Neuron (in vitro differentiated cells): ENCODE measurements around the gene MPRIP.

ENCODE experiments used
- H2AFZ ChIP-seq: one replicate; pipeline ENCODE4 v1.6.1; 2013; ENCODE audit warnings: low read depth, mild to moderate bottlenecking, inconsistent platforms, low read length, moderate library complexity
- H3K27me3 ChIP-seq: one replicate; pipeline ENCODE4 v1.6.1; 2013; ENCODE audit warnings: low read length; ENCODE audit not compliant: insufficient read depth
- H3K36me3 ChIP-seq: one replicate; pipeline ENCODE4 v1.6.1; 2013; ENCODE audit warnings: low read length; ENCODE audit not compliant: insufficient read depth
- H3K4me1 ChIP-seq: one replicate; pipeline ENCODE4 v1.6.1; 2013; ENCODE audit warnings: low read length; ENCODE audit not compliant: insufficient read depth
- H3K4me3 ChIP-seq: 2 replicates; pipeline ENCODE4 v1.5.1; 2013; ENCODE audit warnings: mild to moderate bottlenecking, low read length, moderate library complexity
- H3K9me3 ChIP-seq: one replicate; pipeline ENCODE4 v1.6.1; 2013; ENCODE audit warnings: low read length

MPRIP gene

GRCh38 chr17:17200831-17201230 lies 158.6 kb downstream of the MPRIP start:
- no peak overlapping the region for H3K4me3 ChIP-seq
- no peaks in the 10 kb centered on the region for H3K27me3 ChIP-seq
- no peaks in the 10 kb centered on the region for H3K36me3 ChIP-seq
- H3K9me3 ChIP-seq = no peaks in the 10 kb centered on the region
- peaks cover 13% of the 10 kb centered on the region for H3K4me1 ChIP-seq
- peak overlapping the region; percentile 57 for H2AFZ ChIP-seq

GRCh38 chr17:17201271-17201670 lies 159.0 kb downstream of the MPRIP start:
- H3K9me3 ChIP-seq = no peaks in the 10 kb centered on the region
- no peaks in the 10 kb centered on the region for H3K36me3 ChIP-seq
- no peaks in the 10 kb centered on the region for H3K27me3 ChIP-seq
- no peak overlapping the region for H2AFZ ChIP-seq
- no peak overlapping the region for H3K4me3 ChIP-seq
- H3K4me1 ChIP-seq = peaks cover 13% of the 10 kb centered on the region

- Histone ChIP-seq H3K27me3 (no peaks in the 10 kb centered on the region), H3K9me3 (no peaks in the 10 kb centered on the region), H3K4me3 (no peak overlapping the region), H3K36me3 (no peaks in the 10 kb centered on the region), H3K4me1 (peaks cover 13% of the 10 kb centered on the region), H2AFZ (no peak overlapping the region)
Observed at GRCh38 chr17:17201907-17202306, 159.7 kb downstream of the MPRIP start.

- Histone ChIP-seq H3K4me3 (no peak overlapping the region), H2AFZ (no peak overlapping the region), H3K27me3 (no peaks in the 10 kb centered on the region), H3K9me3 (no peaks in the 10 kb centered on the region), H3K4me1 (peaks cover 13% of the 10 kb centered on the region), H3K36me3 (no peaks in the 10 kb centered on the region)
Observed at GRCh38 chr17:17203173-17203730, 161.0 kb downstream of the MPRIP start.

- Histone ChIP-seq H3K9me3 (no peaks in the 10 kb centered on the region), H3K36me3 (no peaks in the 10 kb centered on the region), H3K27me3 (no peaks in the 10 kb centered on the region), H2AFZ (no peak overlapping the region), H3K4me3 (no peak overlapping the region), H3K4me1 (peaks cover 13% of the 10 kb centered on the region)
Observed at GRCh38 chr17:17204041-17204591, 161.9 kb downstream of the MPRIP start.

GRCh38 chr17:17204635-17205231 lies 162.5 kb downstream of the MPRIP start:
- Histone ChIP-seq H3K4me3 (no peak overlapping the region), H3K36me3 (no peaks in the 10 kb centered on the region), H2AFZ (no peak overlapping the region), H3K4me1 (peaks cover 13% of the 10 kb centered on the region), H3K27me3 (no peaks in the 10 kb centered on the region), H3K9me3 (no peaks in the 10 kb centered on the region)

GRCh38 chr17:17205368-17206123 lies 163.3 kb downstream of the MPRIP start:
- H2AFZ ChIP-seq = no peak overlapping the region
- H3K4me3 ChIP-seq = no peak overlapping the region
- H3K4me1 ChIP-seq = peaks cover 6% of the 10 kb centered on the region
- no peaks in the 10 kb centered on the region for H3K9me3 ChIP-seq
- H3K36me3 ChIP-seq = no peaks in the 10 kb centered on the region
- no peaks in the 10 kb centered on the region for H3K27me3 ChIP-seq

- H3K4me1 ChIP-seq = no peaks in the 10 kb centered on the region
- H3K36me3 ChIP-seq = no peaks in the 10 kb centered on the region
- H2AFZ ChIP-seq = no peak within 1 kb of the TSS
- H3K27me3 ChIP-seq = no peaks in the 10 kb centered on the region
- no peaks in the 10 kb centered on the region for H3K9me3 ChIP-seq
- no peak within 1 kb of the TSS for H3K4me3 ChIP-seq
Observed at GRCh38 chr17:17206124-17206912, 164.1 kb downstream of the MPRIP start, which contains the start of gene PLD6. Gene PLD6, minus strand, starts transcription at chr17:17206333. Its CDS starts 47 bp downstream, at chr17:17206286.

- no peaks in the 10 kb centered on the region for H3K4me1 ChIP-seq
Observed at GRCh38 chr17:17206913-17207335, 164.7 kb downstream of the MPRIP start.

GRCh38 chr17:17207998-17208397 lies 165.7 kb downstream of the MPRIP start:
- no peaks in the 10 kb centered on the region for H3K9me3 ChIP-seq
- no peaks in the 10 kb centered on the region for H3K4me1 ChIP-seq
- H2AFZ ChIP-seq = no peak overlapping the region
- no peaks in the 10 kb centered on the region for H3K27me3 ChIP-seq
- H3K36me3 ChIP-seq = peaks cover 5% of the 10 kb centered on the region
- H3K4me3 ChIP-seq = no peak overlapping the region

More at GRCh38 chr17:17206913-17207335, 164.7 kb downstream of the MPRIP start:
- no peaks in the 10 kb centered on the region for H3K36me3 ChIP-seq
- no peaks in the 10 kb centered on the region for H3K9me3 ChIP-seq
- no peaks in the 10 kb centered on the region for H3K27me3 ChIP-seq
- H3K4me3 ChIP-seq = no peak overlapping the region
- H2AFZ ChIP-seq = no peak overlapping the region

- no peak overlapping the region for H3K4me3 ChIP-seq
- H3K27me3 ChIP-seq = no peaks in the 10 kb centered on the region
- no peaks in the 10 kb centered on the region for H3K4me1 ChIP-seq
- no peaks in the 10 kb centered on the region for H3K9me3 ChIP-seq
- no peak overlapping the region for H2AFZ ChIP-seq
- H3K36me3 ChIP-seq = peaks cover 53% of the 10 kb centered on the region
Observed at GRCh38 chr17:17213775-17214174, 171.5 kb downstream of the MPRIP start.

GRCh38 chr17:17214646-17215436 lies 172.6 kb downstream of the MPRIP start:
- no peaks in the 10 kb centered on the region for H3K4me1 ChIP-seq
- H2AFZ ChIP-seq = no peak overlapping the region
- H3K4me3 ChIP-seq = no peak overlapping the region
- H3K9me3 ChIP-seq = no peaks in the 10 kb centered on the region
- peaks cover 57% of the 10 kb centered on the region for H3K36me3 ChIP-seq
- H3K27me3 ChIP-seq = no peaks in the 10 kb centered on the region
